PFSK-1 (cell line): Measurements from ENCODE around the gene TBC1D22A.

Experiments used
- POLR2AphosphoS5 ChIP-seq: IDR thresholded peaks from 2 replicates; pipeline ENCODE4 v1.6.1; 2012; ENCODE audit warnings: low read depth, mild to moderate bottlenecking, control low read depth, low read length, moderate library complexity
- SIN3A ChIP-seq: IDR thresholded peaks from 2 replicates; pipeline ENCODE4 v1.6.1; 2012; ENCODE audit warnings: mild to moderate bottlenecking, low read length, moderate library complexity, borderline replicate concordance; ENCODE audit not compliant: insufficient read depth
- TF ChIP-seq, protein P1 (sequence below), 2 experiments: IDR thresholded peaks; 2 replicates each; pipeline versions ENCODE4 v1.6.1 to v1.8.0; 2011 to 2012; ENCODE audit warnings: low read depth in 2 of 2, low read length in 2 of 2, control low read depth in 1 of 2, inconsistent platforms in 1 of 2, mild to moderate bottlenecking in 1 of 2, moderate library complexity in 1 of 2; ENCODE audit not compliant: insufficient read depth in 1 of 2

DNA sequence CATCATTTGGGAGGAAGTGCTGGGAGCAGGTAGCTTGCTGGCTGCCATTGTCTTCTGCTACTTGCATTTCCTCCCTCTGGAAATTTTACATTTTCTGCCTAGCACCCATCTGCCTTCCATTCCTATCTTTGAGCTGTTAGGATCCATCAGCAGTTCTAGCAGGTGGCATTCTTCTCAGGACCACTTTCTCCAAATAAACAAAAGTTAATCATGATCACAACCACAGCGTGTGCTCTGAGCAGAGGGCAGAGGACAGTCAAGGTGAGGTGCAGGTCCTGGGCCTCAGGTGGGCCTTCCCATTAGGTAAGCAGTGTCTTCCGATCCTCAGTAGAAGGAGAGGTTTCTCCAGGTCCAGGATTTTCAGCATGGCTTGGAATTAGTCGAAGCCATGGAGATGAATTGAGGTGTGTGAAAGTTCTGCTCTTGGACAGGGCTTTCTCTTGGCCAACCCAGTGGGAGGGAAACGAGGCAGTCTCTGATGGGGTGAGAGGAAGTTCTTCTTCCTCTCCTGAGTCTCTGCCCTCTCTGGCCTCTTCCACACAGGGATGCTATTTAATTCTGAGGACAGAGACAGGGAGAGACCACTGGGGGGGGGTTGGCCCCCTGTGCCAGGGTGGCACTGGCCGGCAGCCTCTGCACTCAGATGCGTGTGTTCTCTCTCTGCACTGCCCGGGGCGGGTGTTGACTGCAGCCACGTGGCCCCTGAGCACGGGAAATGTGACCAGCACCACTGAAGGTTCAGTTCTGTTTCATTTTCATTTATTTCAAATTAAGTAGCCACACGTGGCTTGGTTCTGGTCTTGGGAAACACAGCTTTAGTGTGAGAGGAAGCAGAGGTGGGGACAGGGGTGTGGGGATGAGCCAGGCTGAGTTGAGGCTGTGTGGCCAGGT, 170.8 kb downstream of the TBC1D22A start:
- TF ChIP-seq, protein P1, sequence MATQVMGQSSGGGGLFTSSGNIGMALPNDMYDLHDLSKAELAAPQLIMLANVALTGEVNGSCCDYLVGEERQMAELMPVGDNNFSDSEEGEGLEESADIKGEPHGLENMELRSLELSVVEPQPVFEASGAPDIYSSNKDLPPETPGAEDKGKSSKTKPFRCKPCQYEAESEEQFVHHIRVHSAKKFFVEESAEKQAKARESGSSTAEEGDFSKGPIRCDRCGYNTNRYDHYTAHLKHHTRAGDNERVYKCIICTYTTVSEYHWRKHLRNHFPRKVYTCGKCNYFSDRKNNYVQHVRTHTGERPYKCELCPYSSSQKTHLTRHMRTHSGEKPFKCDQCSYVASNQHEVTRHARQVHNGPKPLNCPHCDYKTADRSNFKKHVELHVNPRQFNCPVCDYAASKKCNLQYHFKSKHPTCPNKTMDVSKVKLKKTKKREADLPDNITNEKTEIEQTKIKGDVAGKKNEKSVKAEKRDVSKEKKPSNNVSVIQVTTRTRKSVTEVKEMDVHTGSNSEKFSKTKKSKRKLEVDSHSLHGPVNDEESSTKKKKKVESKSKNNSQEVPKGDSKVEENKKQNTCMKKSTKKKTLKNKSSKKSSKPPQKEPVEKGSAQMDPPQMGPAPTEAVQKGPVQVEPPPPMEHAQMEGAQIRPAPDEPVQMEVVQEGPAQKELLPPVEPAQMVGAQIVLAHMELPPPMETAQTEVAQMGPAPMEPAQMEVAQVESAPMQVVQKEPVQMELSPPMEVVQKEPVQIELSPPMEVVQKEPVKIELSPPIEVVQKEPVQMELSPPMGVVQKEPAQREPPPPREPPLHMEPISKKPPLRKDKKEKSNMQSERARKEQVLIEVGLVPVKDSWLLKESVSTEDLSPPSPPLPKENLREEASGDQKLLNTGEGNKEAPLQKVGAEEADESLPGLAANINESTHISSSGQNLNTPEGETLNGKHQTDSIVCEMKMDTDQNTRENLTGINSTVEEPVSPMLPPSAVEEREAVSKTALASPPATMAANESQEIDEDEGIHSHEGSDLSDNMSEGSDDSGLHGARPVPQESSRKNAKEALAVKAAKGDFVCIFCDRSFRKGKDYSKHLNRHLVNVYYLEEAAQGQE (IDR thresholded peaks at IDR 0.05; ENCODE audit: insufficient read depth in 1 of 2, low read depth in 2 of 2, low read length in 2 of 2) = no peak
- TF ChIP-seq POLR2AphosphoS5 (no peak), SIN3A (no peak)
